Measurements from ENCODE around the gene TDRD3. TPM values are rescaled to one million over a fixed set of nuclear protein-coding genes. Genes with fewer than 3 reads are reported as not detected.

Gene TDRD3
- total RNA-seq, 1 experiment from 2014 or later = 21.4 TPM

DNA sequence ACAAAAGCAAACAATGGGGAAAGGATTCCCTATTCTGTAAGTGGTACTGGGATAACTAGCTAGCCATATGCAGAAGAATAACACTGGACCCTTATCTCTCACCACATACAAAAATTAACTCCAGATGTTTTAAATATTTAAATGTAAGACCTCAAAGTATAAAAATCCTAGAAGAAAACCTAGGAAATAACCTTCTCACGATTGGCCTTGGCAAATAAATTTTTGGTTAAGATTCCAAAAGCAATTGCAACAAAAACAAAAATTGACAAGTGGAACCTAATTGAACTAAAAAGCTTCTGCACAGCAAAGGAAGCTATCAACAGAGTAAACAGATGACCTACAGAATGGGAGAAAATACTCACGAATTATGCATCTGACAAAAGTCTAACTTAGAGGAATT lies 10.8 kb upstream of the TDRD3 start:
- TF ChIP-seq, protein P1, sequence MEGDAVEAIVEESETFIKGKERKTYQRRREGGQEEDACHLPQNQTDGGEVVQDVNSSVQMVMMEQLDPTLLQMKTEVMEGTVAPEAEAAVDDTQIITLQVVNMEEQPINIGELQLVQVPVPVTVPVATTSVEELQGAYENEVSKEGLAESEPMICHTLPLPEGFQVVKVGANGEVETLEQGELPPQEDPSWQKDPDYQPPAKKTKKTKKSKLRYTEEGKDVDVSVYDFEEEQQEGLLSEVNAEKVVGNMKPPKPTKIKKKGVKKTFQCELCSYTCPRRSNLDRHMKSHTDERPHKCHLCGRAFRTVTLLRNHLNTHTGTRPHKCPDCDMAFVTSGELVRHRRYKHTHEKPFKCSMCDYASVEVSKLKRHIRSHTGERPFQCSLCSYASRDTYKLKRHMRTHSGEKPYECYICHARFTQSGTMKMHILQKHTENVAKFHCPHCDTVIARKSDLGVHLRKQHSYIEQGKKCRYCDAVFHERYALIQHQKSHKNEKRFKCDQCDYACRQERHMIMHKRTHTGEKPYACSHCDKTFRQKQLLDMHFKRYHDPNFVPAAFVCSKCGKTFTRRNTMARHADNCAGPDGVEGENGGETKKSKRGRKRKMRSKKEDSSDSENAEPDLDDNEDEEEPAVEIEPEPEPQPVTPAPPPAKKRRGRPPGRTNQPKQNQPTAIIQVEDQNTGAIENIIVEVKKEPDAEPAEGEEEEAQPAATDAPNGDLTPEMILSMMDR (IDR thresholded peaks at IDR 0.05; ENCODE audit: unreplicated experiment) = no peak
- peaks cover 8% of the 10 kb centered on the region for H3K27me3 Mint-ChIP-seq (ENCODE audit: insufficient read depth, unreplicated experiment)
- H3K9me3 Mint-ChIP-seq (ENCODE audit: unreplicated experiment) = no peaks in the 10 kb centered on the region
- no TSS peak for BruUV-seq (replicated peaks)
- ChIA-PET CTCF (no interaction called here), POLR2A (interaction anchor here (0.6 kb wide), 1 partner anchor 27 kb away, joined by 3 read pairs; no protein-coding TSS in a partner anchor)
- no peaks in the 10 kb centered on the region for H3K4me1 Mint-ChIP-seq (ENCODE audit: insufficient read depth, unreplicated experiment)
- no peaks in the 10 kb centered on the region for H3K36me3 Mint-ChIP-seq (ENCODE audit: insufficient read depth, unreplicated experiment)
- H3K27ac Mint-ChIP-seq (ENCODE audit: low read depth, unreplicated experiment) = no peak overlapping the region
- intact Hi-C loops (cut with micrococcal nuclease) = loop anchor here (1.0 kb wide), 1 partner anchor 35 kb away; no protein-coding TSS in a partner anchor
- H3K4me3 Mint-ChIP-seq (ENCODE audit: unreplicated experiment) = no peak overlapping the region
- DNase-seq (ENCODE audit: unreplicated experiment) = no peak

DNA sequence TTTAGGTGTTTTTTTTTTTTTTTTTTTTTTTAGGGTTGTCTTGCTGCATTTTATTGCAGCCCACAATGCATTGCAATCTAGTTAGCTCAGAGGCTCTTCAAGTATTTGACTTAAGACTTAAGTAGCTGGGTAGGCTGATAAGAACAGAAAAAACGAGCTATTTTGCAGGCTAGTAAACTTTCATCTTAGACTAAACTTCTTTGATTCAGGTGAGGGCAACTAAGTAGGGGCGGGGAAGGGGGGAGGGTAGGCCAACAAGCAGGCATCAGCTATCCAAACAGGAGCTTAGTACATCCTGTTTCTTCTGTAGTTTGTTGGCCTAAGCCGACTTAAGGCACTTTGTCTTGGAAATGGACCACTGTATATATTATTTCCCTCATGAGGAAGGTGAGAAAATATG lies 4.9 kb upstream of the TDRD3 start:
- TF ChIP-seq, protein P1 (IDR thresholded peaks at IDR 0.05; ENCODE audit: unreplicated experiment) = no peak
- H3K4me3 Mint-ChIP-seq (ENCODE audit: unreplicated experiment) = no peak overlapping the region
- no peak overlapping the region for H3K27ac Mint-ChIP-seq (ENCODE audit: low read depth, unreplicated experiment)
- no peaks in the 10 kb centered on the region for H3K36me3 Mint-ChIP-seq (ENCODE audit: insufficient read depth, unreplicated experiment)
- ChIA-PET CTCF (interaction anchor here (0.6 to 1.1 kb wide), 4 partner anchors 21 to 1559 kb away, joined by 3 to 6 read pairs (median 4); no protein-coding TSS in a partner anchor), POLR2A (no interaction called here)
- intact Hi-C loops (cut with micrococcal nuclease) = loop anchor here (10.0 kb wide), 1 partner anchor 227 kb away; the partner anchor contains the start of gene DIAPH3
- H3K9me3 Mint-ChIP-seq (ENCODE audit: unreplicated experiment) = no peaks in the 10 kb centered on the region
- no TSS peak for BruUV-seq (replicated peaks)
- no peaks in the 10 kb centered on the region for H3K4me1 Mint-ChIP-seq (ENCODE audit: insufficient read depth, unreplicated experiment)
- no peak for DNase-seq (ENCODE audit: unreplicated experiment)
- H3K27me3 Mint-ChIP-seq (ENCODE audit: insufficient read depth, unreplicated experiment) = no peaks in the 10 kb centered on the region

DNA sequence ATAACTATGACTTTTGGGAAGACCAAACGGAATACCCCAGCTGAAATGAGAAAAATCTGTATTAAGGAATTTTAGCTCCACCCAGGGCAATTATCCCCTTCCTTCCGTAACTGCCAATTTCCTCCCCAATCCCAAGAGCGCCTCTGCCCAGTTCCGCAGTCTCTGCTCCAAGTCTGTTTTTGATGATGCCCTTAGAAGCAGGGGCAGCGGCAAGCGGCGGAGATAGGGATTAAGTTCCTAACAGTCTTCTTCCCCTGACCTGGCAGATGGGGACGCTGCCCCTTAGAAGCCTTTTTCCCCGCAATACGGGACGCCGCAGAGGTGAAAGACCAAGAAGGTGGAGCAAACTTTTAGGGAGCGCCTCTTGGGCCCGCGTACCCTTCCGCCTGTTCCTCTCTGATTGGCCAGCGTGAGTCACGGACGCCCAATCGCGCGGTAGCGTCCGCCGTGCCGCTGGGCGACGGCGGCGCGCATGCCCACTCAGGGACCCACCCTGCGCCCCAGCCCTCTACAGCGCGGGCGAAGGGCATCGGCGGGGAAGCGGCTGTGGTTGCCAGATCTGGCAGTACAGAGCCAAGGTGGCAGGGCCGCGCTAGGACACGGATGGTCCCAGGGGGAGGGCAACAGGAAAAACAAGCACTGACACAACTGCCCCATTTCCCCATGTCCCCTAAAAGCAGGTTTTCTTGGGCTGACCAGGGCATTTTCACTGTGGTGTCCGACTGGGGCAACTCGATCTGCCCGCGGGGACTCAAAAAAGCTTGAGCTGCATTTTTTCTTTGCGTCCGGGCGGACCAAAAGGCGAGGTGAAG lies 843 bp upstream of the TDRD3 start:
- no peaks in the 10 kb centered on the region for H3K27me3 Mint-ChIP-seq (ENCODE audit: insufficient read depth, unreplicated experiment)
- TF ChIP-seq, protein P1 (IDR thresholded peaks at IDR 0.05; ENCODE audit: unreplicated experiment) = no peak
- BruUV-seq (replicated peaks) = no TSS peak
- H3K4me3 Mint-ChIP-seq (ENCODE audit: unreplicated experiment) = peak overlapping the region; percentile 80
- H3K4me1 Mint-ChIP-seq (ENCODE audit: insufficient read depth, unreplicated experiment) = peaks cover 18% of the 10 kb centered on the region
- H3K27ac Mint-ChIP-seq (ENCODE audit: low read depth, unreplicated experiment) = peak overlapping the region; percentile 88
- peak; percentile 95 for DNase-seq (ENCODE audit: unreplicated experiment)
- no peaks in the 10 kb centered on the region for H3K9me3 Mint-ChIP-seq (ENCODE audit: unreplicated experiment)
- no peaks in the 10 kb centered on the region for H3K36me3 Mint-ChIP-seq (ENCODE audit: insufficient read depth, unreplicated experiment)
- POLR2A ChIA-PET = interaction anchor here (0.7 to 2.9 kb wide), 21 partner anchors 9 to 709 kb away, joined by 3 to 15 read pairs (median 3); no protein-coding TSS in a partner anchor
- intact Hi-C loops (cut with micrococcal nuclease) = loop anchor here (1.0 to 10.0 kb wide), 2 partner anchors 35 to 231 kb away; partner anchors contain the start of gene DIAPH3
- CTCF ChIA-PET = interaction anchor here (0.7 to 1.9 kb wide), 9 partner anchors 10 to 649 kb away, joined by 3 to 7 read pairs (median 4); no protein-coding TSS in a partner anchor

DNA sequence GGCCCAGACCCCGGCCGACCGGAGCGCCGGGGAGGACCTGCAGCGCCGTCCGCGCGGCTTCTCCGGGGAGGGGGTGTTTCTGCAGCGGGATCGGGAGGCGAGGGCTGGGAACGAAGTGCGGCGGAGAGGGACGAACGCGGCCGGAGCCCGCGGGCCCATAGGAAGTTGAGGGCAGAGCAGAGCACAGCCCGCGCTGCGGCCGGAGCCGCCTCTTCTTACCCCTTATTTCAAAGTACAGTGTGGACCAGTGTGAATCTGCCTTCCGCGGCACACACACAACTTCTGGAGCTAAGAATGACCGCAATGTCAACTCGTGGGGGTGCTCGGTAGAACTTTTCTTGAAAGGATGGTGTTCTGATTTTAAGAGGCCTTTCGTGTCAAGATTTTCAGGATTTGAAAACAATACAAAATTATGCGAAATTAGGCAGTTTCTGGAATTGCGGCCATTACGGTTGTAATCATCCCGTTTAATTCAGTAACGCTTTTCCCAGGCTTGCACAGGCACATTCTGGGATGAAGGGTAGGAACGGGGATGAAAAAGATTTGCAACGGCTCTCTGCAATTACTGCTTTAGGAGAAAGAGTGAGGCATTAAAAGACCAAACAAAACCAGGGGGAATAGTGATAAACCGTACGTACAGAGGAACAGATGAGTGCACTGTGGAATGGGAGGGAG lies 821 bp downstream of the TDRD3 start:
- H3K27ac Mint-ChIP-seq (ENCODE audit: low read depth, unreplicated experiment) = peak overlapping the region; percentile 88
- DNase-seq (ENCODE audit: unreplicated experiment) = peak; percentile 49
- H3K27me3 Mint-ChIP-seq (ENCODE audit: insufficient read depth, unreplicated experiment) = no peaks in the 10 kb centered on the region
- peak overlapping the region; percentile 80 for H3K4me3 Mint-ChIP-seq (ENCODE audit: unreplicated experiment)
- CTCF ChIA-PET = interaction anchor here (0.7 to 1.9 kb wide), 4 partner anchors 9 to 263 kb away, joined by 3 to 6 read pairs (median 4); no protein-coding TSS in a partner anchor
- BruUV-seq (replicated peaks) = TSS peak; percentile 53
- intact Hi-C loops (cut with micrococcal nuclease) = loop anchor here (10.0 kb wide), 1 partner anchor 233 kb away; the partner anchor contains the start of gene DIAPH3
- TF ChIP-seq, protein P1 (IDR thresholded peaks at IDR 0.05; ENCODE audit: unreplicated experiment) = no peak
- peaks cover 18% of the 10 kb centered on the region for H3K4me1 Mint-ChIP-seq (ENCODE audit: insufficient read depth, unreplicated experiment)
- H3K36me3 Mint-ChIP-seq (ENCODE audit: insufficient read depth, unreplicated experiment) = no peaks in the 10 kb centered on the region
- POLR2A ChIA-PET = interaction anchor here (0.6 to 2.9 kb wide), 7 partner anchors 9 to 305 kb away, joined by 3 to 12 read pairs (median 4); no protein-coding TSS in a partner anchor
- H3K9me3 Mint-ChIP-seq (ENCODE audit: unreplicated experiment) = no peaks in the 10 kb centered on the region
